GM21390 (cell line): ENCODE data around the gene GPC1.

ENCODE experiments used
- ATAC-seq: cut with Tn5 transposase; IDR thresholded peaks from one replicate; pipeline ENCODE4 v1.9.1; 2021; ENCODE audit not compliant: unreplicated experiment

GPC1 gene

GRCh38 chr2:240396623-240397541 lies 38.6 kb upstream of the GPC1 start:
- no peak for ATAC-seq

- ATAC-seq = no peak
These were observed 37.9 kb upstream of the GPC1 start for GRCh38 chr2:240397542-240397916.

DNA sequence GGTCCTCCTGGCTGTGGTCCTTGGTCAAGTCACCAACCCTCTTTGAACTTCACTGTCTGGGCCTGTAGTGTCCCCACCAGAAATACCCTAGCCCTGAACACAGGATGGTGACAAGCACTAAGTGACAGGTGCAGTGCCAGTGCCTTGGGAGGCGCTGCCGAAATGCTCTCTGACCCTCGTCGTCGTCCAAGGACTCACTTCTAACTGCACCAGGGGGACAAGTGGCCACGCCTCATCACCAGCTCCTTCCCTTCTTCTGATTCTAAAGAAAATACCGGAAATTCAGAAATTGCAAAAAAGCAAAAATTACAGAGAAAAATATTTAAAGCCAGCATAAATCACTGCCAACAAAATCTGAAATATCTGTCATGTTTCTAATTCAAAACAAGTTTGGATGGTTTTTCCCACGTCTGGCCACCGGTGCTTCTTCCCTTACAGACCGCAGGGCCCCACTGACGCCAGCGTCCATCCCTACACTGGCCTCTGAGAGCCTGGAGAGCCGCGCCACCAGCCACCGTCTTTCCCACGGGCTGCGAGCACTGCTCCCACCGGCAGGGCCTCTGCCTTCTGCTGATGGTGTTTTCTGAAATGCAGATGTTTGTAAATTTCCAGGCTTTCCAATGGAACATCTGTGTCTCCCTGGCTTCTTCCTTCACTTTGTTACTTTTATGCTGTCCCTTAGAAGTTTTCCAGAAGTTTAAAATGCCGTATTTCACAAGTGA lies 37.4 kb upstream of the GPC1 start:
- ATAC-seq = no peak

GRCh38 chr2:240398661-240399267 lies 36.7 kb upstream of the GPC1 start:
- ATAC-seq = no peak

DNA sequence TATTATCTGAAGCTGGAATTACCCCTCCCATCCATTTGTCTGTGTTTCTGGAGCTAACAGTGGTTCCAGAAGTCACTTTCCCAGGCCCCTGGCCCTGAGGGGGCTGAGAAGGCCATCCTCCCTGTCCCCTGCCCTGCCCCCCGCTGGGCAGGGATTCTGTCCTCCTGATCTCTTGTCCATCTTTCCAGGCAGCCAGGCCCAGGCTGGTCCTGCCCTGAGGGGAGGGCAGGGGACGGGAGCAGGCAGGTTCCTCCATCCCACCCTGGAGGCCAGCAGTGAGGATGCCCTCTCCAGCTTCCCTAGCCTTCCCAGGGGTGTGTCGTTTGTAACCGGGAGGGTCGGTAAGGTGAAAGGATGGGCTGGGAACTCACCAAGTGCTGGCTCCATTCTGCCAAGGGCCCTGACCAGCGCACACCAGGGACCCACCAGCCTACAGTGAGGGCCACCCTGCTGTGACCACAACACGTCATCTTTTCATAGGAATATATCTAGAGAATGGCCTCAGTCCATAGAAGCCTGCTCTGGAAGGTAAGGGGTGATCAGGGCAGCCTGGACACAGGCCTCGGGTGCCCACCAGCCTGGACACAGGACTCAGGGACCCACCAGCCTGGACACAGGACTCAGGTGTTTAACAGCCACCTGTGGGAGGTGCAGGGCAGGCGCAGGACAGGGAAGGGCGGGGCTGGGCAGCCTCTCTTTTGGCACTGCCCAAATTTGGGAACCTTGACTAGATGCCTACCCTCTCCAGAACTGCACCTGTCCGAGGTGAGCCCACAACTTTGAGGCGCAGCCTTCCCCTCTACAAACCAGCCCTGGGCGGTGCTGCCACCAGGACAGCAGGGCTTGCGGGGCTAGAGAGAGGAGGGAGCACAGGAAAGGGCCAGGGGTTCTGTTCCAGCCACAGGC lies 35.8 kb upstream of the GPC1 start:
- no peak for ATAC-seq

DNA sequence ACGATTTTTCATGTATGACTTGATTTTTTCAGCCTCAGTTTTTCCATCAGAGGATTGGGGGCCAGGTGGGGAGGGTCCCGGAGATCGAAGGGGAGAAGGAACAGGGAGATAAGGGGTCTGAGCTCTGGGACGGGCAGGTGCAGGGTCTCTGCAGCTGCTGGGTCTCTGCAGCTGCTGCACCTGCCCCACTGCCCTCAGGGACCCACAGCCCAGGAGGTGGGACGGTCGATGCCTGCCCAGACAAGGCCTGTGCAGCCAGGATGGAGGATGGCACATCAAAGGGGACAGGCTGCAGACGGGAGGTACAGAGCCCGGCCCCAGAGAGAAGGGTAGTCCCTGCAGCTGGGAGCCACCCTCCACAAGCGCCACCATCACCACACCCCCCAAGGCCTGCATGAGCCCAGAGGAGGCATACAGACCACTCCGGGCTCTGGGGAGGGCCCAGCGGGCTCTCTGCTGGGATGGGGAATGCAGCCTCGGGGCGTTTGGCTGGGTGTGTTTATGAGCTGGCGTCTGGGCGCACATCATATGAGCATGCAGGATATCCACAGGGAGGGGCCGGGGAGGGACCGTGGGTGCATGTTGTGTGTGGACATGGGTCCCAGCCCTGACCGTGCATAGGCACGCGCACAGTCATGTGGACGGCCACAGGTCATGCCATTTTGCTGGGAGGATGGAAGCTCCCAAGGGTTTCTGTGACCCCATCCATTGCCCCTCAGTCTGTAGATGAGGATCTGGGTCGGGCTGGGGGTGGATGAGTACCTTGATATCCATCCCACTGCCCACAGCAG lies 34.9 kb upstream of the GPC1 start:
- ATAC-seq = no peak

GRCh38 chr2:240401308-240401707 lies 34.2 kb upstream of the GPC1 start:
- no peak for ATAC-seq

DNA sequence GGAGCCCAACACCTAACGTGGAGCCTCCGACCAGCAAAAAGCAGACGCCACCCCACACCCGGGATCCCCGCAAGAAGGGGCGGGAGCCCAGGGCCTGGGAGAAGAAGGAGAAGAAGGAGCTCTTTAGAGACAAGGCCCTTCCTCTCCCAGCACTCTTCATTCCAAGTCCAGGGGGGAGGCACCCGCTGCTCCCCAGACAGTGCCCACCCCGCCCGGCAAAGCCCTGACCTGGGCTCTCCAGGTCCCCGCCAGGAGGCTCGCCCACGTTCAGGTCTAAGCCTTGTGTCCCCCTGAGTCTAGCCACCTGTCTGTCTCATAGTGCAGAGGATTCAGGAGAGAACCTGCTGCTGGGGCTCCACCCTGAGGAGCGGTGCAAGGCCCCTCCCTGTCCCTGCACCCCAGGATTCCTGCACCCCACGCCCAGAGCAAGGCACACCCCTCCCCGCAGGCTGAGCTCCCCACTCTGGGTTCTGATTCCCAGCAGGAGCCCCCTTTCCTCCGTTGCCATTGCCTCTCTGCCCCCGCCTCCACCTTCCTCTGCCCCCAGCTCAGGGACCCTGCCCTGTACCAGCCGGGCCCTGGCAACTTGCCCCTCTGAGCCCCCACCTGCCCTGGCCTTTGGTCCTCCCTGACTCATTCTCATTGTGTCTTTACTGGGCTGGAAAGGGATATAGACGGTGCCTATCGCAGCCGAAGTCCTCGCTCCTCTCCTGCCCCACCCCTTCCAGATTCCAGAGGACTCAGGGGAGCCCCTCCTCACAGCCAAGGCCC lies 33.5 kb upstream of the GPC1 start:
- no peak for ATAC-seq

DNA sequence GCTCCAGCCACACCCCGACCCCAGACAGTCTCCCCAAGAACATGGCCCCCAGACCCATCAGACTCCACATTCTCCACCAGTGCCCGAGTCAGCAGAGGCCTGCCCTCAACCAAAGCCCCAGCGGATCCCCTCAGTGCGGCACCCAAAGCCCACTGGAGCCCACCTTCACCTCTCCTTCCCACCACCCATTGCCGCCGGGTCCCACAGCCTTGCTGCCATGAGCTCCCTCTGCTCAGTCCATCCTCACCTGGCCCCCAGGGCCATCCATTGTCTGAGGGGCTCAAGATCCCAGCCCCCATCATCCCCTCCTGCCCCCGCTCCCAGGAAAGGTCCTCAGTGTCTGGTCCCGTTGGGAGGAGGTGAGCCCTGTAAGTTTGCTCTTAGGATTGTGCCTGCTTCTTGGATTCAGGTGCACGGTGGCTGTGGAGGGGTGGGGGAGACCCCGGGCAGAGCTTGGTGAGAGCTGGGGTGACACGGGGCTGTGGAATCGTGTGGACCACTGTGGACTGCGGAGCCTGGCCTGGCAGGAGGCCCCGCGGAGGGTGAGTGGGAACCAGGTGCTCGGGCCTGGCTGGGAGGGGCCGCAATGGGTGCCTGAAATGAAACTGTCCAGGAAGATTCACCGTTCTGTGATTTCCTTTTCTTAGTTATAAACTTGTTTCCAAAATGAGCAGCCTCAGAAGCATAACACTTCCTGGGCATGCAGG lies 32.7 kb upstream of the GPC1 start:
- no peak for ATAC-seq

GRCh38 chr2:240403396-240404104 lies 31.9 kb upstream of the GPC1 start:
- ATAC-seq = no peak

- ATAC-seq = no peak
These were observed 31.1 kb upstream of the GPC1 start for GRCh38 chr2:240404174-240404852.

DNA sequence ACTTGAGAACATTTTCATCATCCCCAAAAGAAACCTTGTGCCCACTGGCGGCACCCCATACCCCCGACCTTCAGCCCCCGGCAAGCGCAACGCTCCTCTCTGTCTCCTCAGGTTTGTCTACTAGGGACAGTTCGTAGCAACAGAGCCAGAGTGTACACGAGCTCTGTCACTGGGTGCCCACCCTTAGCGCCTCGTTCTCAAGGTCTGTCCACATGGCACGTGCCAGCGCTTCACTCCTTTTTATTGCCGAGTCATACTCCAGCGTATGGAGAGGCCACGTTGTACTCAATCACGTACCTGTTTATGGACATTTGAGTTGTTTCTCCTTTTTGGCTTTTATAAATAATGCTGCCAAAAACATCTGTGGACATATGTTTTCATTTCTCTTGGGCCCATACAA lies 30.3 kb upstream of the GPC1 start:
- no peak for ATAC-seq

- ATAC-seq = no peak
These were observed 29.7 kb upstream of the GPC1 start for GRCh38 chr2:240405684-240406313.

GRCh38 chr2:240407090-240407489 lies 28.4 kb upstream of the GPC1 start:
- no peak for ATAC-seq

- ATAC-seq = no peak
These were observed 25.5 kb upstream of the GPC1 start for GRCh38 chr2:240410004-240410403.

- ATAC-seq = no peak
These were observed 24.7 kb upstream of the GPC1 start for GRCh38 chr2:240410808-240411207.
